NCI-H748 treated with DMSO at 0.1 percent for 48 hours (cell line): ENCODE data around the gene PTGR2.
"Not testable (repeated sequence)": the region's sequence is repeated elsewhere in the genome, so short reads cannot be mapped to it uniquely, and the experiment has no call there.

Experiments used
- DNase-seq: peaks from one replicate; lab custom pipeline; 2025; lab: John Stamatoyannopoulos, UW

The PTGR2 gene

DNA sequence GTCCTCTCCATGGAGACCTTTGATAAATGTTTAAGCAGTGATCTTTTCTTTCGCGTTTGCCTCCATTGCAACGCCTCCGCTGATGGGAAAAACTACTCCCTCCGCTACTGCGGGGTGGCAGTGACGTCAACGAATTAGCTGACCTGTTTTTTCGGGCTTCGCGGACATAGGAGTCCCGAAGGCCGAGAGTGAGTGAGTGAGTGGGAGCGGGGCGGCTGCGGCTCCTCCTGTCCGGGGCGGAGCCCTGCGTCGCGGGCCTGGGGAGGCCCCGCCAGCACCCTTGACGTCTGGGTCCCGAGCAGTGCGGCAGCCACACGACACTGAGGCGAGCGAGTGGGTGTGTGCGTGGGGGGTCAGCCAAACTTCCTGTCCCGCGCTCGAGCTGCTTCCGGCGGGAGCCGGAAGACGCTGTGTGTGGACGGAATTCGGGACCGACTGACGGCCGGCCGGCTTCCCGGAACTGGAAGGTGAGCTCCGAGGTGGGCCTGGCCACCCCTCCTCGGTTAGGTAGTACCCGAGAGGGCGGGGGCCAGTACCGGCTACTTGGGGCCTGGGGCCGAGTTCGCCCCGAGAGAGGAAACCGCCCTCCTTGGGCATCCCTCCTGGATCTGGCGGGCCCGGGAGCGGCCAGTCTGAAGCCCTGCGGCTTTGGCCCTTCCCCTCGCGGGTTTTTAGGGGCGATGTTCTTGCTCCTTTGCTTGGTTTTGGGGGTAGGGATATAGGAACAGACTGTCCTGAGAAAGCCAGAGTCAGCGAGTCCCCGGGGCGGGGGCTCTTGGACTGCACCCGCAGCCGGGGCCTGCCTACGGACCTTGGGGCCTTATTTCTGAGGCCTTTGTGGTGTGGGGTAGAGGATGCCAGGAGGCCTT, 35.1 kb downstream of the PTGR2 start, which contains the start of gene ZNF410:
ZNF410 (plus strand) TSS at position 411 of the 869 bp plus-strand sequence. CDS start 5,317 bp downstream, outside the sequence.
- peak; percentile 78 for DNase-seq

DNA sequence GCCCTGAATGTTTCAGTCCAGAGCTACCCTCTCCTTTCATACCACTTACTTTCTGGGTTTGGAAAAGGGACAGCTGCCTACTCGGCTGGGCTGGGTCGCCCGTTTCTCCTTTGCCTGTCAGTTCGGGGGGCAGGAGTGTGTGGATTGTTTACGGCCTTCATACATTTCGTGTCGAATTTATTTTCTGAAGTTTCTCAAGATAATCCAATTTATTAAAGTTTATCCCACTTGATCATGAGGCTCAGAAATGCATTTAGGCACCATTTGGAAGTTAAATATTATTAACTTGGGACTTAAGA, 35.6 kb downstream of the PTGR2 start:
- no peak for DNase-seq

DNA sequence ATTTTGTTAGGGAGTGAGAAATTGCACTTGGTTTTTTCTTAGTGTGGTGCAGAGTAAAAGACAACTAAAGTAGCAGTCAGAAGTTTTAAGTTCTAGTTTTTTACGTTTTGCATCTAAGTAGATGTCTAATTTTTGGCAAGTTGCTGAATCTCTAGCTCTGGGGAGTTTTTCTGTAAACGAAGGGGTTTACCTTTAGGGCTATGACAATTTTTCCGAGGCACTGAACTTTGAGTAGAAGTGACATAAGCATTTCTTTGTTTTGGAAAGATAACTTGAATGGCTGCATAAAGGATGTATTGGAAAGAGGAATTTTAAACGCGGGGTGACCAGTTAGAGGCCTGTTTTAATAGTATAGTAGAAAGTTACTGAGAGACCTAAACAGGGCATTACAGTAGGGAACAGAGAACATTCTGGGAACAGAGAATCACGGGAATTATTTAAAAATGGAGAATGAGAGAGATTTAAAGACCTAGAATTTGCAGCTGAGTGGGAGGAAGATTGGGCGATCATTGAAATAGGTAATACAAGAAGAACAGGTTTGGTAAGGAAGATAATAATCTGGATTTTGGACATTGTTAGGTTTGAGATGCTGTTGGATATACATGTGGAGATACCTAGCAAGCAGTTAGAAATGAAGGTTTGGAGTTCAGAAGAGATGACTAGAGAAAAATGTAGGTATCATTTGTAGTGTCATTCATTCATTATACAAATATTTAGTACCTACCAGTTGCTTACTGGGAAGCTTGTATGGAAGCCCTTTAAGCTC, 36.2 kb downstream of the PTGR2 start:
- no peak for DNase-seq

DNA sequence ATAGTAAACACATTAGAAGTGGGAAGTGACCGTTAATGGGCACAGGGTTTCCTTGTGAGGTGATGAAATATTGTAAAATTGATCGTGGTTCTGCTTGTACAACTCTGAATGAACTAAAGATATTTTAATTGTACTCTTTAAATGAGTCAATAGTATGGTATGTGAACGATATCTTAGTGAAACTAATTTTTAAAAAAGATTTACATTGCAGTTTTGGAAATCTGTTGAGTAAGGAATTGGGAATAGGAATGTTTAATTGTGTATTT, 36.8 kb downstream of the PTGR2 start:
- no peak for DNase-seq

DNA sequence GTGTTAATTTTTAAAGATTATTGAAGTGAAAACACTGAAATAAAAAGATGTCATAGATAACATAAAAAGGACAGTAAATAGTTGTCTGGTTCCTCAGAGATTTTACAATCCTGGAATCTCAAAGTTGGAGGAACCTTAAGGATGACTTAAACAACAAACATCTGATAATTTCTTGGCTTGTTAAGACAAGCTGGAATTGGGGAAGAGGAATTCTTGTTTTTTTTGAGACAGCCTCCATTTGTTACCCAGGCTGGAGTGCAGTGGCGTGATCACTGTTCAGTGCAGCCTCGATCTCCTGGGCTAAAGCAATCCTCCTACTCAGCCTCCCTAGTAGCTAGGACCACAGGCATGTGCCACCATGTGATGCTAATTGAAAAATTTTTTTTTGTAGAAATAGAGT, 37.3 kb downstream of the PTGR2 start:
- DNase-seq, result no peak

DNA sequence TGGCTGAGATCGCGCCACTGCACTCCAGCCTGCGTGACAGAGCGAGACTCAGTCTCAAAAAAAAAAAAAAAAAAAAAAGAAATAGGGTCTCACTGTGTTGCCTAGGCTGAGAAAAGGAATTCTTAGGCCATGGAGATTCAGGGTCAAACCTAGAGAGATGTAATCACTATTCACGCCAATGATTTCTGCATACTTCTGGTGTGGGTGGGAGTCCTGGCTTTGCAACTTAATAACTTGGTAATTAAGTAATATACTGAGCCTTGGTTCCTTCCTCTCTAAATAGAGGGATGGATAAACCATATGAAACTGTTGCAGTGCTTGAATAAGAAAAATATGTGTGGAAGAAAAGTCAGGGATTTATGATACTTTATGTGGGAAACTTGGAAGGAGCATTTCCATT, 37.7 kb downstream of the PTGR2 start:
- DNase-seq, result no peak

DNA sequence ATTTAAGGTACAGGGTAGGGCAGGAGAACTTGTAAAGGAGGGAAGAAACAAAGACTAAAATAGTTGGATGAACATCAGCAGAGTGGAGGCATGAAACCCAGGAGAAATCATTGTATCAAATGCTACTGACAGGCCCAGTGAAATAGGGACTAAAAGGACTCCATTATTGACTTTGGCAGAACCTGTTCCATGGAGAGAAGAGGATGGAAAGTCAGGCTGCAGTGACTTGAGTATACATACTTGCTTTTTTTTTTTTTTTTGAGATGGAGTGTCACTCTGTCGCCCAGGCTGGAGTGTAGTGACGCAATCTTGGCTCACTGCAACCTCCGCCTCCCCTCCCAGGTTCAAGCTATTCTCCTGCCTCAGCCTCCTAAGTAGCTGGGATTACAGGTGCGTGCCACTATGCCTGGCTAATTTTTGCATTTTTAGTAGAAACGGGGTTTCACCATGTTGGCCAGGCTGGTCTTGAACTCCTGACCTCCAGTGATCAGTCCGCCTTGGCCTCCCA, 42.6 kb downstream of the PTGR2 start:
- not testable (repeated sequence) for DNase-seq

DNA sequence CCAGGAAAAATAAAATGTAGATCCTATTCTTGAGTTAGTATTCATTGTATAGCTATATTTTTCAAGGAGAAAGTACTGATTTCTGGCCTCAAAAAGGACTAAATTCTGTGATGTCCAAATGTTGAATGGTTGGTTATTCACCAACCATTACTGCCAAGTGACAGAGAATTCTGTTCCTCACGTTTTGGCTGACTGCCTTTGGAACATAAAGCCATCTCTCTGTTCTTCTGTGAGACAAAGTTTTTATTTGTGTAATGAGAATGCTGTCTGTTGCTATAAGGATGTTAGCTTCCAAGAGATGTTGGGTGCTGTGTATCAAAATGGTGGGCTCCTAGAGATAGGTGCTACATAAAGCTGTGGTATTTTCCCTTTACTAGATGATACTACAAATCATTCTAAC, 44.3 kb downstream of the PTGR2 start:
- DNase-seq, result no peak

DNA sequence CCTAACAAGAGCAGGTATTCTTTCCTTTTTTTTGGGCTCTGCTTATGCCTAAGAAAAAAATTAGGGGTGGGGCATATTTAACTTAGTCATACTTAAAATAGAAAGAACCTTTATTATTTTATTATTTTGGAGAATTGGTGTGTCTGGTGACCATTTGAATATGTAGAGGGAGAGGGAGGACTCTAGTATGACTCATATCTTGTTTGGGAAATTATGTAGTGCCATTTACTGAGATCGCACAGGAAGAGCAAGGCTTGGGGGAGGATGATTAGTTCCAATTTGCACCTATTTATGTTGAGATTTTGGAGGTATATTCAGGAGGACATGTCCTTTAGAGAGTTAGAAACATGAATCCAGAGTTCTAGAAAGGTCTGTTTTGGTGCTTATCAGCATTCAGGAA, 44.9 kb downstream of the PTGR2 start:
- DNase-seq, result no peak

DNA sequence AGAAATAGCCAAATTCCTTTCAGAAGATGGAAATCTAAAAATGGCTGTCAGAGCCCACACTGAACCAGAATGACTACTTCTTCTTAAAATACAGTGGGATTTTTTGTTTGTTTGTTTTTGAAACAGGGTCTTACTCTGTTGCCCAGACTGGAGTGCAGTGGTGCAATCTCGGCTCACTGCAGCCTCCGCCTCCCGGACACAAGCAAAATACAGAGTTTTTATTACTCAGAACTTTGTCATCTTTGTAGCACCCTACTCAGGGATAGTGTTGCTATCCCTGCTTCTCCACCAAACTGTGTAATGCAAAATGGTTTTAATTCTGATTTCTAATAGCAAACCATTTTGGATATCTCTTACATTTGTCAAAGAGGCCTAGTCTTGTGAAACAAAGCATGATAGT, 51.4 kb downstream of the PTGR2 start:
- no peak for DNase-seq

DNA sequence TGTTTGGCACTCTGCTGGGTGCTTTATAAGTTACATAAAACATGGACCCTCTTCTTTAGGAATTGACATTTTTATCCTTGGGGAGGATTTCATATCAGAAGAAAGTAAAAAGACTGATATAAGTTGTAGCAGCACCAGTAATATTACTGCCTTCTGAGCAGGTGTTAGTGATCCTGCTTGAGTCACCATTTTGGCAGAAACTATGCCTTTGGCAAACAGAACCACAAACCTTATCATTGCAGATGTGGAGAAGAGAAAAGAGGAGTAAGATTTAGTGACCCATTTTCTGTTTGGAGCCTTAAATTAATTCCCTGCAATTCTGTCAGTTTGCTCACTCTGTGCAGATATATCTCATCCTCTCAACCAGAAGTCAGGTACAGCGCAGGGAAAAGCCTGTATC, 58.0 kb downstream of the PTGR2 start:
- no peak for DNase-seq

DNA sequence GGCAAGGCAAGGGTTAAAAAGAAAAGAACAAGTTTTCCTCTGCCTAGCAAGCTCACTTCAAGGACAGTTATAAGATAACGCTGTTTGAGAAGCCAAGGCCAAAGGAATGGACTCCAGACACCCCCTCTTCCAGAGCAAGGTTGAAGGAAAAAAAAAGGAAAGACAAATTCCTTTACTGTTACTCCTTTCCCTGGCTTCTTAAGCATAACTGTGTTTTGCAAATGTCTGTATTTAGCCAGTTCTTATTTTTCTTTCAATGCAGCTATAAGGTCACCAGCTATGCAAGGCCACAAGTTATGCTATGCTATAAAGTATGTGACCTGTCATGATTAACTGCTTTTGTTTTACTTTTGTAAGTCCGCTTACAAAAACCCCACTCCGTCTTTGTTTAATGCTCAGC, 61.6 kb downstream of the PTGR2 start:
- no peak for DNase-seq

DNA sequence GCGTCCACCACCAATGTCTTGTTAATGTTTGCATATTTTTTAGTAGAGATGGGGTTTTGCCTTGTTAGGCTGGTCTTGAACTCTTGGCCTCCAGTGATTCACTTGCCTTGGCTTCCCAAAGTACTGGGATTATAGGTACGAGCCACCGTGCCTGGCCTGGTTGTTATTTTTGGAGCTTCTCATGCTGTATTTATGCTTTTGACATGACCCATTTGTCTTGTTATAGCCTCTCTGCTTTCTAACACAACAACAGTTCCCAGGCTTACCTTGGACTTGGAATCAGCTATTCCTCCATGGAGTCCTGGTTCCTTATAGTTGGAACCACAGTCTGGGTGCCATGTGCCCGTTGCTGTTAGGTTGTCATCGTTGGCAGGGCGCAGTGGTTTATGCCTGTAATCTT, 64.7 kb downstream of the PTGR2 start:
- DNase-seq, result no peak

DNA sequence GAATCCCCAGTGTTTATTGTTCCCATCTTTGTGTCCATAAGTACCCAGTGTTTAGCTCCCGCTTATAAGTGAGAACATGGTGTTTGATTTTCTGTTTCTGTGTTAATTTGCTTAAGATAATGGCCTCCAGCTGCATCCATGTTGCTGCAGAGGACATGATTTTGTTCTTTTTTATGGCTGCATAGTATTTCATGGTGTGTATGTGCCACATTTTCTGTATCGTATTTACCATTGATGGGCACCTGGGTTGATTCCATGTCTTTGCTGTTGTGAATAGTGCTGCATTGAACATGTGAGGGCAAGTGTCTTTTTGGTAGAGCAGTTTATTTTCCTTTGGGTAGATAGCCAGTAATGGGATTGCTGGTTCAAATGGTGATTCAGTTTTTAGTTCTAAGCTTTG, 67.8 kb downstream of the PTGR2 start:
- DNase-seq, result not testable (repeated sequence)

DNA sequence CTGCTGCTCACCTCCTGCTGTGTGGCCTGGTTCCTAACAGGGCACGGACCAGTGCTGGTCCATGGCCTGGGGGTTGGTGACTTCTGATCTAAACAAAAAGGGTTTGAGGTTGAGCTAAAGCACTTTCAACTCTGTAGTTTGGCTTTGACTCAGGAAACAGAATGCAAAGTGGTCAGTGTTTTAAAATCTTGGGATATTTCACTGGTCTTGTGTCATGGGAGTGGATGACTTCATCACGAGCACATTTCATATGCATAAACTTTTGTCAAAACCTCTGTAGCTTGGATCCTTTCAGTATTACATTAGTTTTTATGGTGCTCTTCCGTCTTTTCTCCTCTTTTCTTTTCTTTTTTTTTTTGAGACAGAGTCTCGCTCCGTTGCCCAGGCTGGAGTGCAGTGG, 72.7 kb downstream of the PTGR2 start:
- no peak for DNase-seq
